ENCODE data around the gene DENND6B.

DENND6B gene

DNA sequence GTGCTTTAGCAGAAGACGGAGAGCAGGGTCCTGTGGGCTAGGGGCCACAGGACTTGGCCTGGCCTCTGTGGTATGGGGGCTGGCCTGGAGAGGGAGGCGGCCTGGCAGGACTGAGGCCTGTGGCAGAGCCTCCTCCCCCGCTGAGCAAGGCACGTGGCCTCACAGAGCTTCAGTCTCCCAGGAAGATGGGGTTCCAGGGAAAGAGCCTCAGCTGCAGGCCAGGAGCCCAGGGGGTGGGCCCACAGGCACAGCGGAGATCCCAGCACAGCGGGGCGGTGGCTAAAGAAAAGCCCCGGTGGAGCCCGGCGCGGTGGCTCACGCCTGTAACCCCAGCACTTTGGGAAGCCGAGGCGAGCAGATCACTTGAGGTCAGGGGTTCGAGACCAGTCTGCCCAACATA, 67.5 kb downstream of the DENND6B start:
- Mint-ChIP-seq H3K36me3 (ENCODE audit: insufficient read depth) (peaks cover 1% of the 10 kb centered on the region), H3K27me3 (peaks cover 16 to 48% of the 10 kb centered on the region in 2 donors), H3K27ac (no peak overlapping the region), H3K4me1 (ENCODE audit: low read depth in 2 of 2) (peaks cover 6 to 9% of the 10 kb centered on the region in 2 donors), H3K9me3 (no peaks in the 10 kb centered on the region), H3K4me3 (peak overlapping the region in 1 of 2 donors; percentile 31)
- DNase-seq (no peak), ATAC-seq (replicated peaks) (no peak)

All from effector memory CD8-positive, alpha-beta T cell (primary cell).